CD14-positive monocyte (primary cell): ENCODE results near the gene MICALL2. TPM values are rescaled to one million over a fixed set of nuclear protein-coding genes. Genes with fewer than 3 reads are reported as not detected.

Source experiments
- DNase-seq, 3 donors: peaks; one replicate each; pipeline ENCODE4 v3.0.0-alpha.2; 2011 to 2022
- H2AFZ ChIP-seq: 2 replicates; pipeline ENCODE4 v1.6.0; 2012; ENCODE audit warnings: mild to moderate bottlenecking, low read depth, low read length, inconsistent platforms; ENCODE audit not compliant: insufficient read depth, poor library complexity, severe bottlenecking
- H3K27ac ChIP-seq, 2 donors: 1 replicate in 1 of 2; 2 replicates in 1 of 2; pipeline ENCODE4 v1.5.1; 2012 to 2013; ENCODE audit warnings: low read length in 2 of 2, control low read depth in 1 of 2, inconsistent platforms in 1 of 2, low read depth in 1 of 2, mild to moderate bottlenecking in 1 of 2
- H3K27me3 ChIP-seq, 2 donors: one replicate each; pipeline versions ENCODE4 v1.6.0 to v1.6.1; 2011 to 2013; ENCODE audit warnings: low read length in 2 of 2; ENCODE audit not compliant: control insufficient read depth in 2 of 2, insufficient read depth in 2 of 2
- H3K36me3 ChIP-seq, 2 donors: replicated peaks in 1 of 2; 1 replicate in 1 of 2; 2 replicates in 1 of 2; pipeline versions ENCODE4 v1.5.1 to v1.6.1; 2012 to 2013; ENCODE audit warnings: low read length in 2 of 2, control low read depth in 1 of 2, inconsistent platforms in 1 of 2, mild to moderate bottlenecking in 1 of 2; ENCODE audit not compliant: insufficient read depth in 2 of 2, control insufficient read depth in 1 of 2
- H3K4me1 ChIP-seq, 2 donors: 1 replicate in 1 of 2; 2 replicates in 1 of 2; pipeline versions ENCODE4 v1.5.1 to v1.6.1; 2012 to 2013; ENCODE audit warnings: low read length in 2 of 2, control low read depth in 1 of 2, inconsistent platforms in 1 of 2, mild to moderate bottlenecking in 1 of 2, moderate library complexity in 1 of 2; ENCODE audit not compliant: insufficient read depth in 2 of 2, control insufficient read depth in 1 of 2
- H3K4me2 ChIP-seq: replicated peaks from 2 replicates; pipeline ENCODE3; 2012; ENCODE audit warnings: low read length, moderate library complexity, mild to moderate bottlenecking; ENCODE audit not compliant: poor library complexity, severe bottlenecking; ENCODE audit errors: extremely low read depth
- H3K4me3 ChIP-seq, 3 experiments: fragments of 200-600 bp in 1 of 3; sonication (generic) in 1 of 3; replicated peaks in 1 of 3; 1 replicate in 2 of 3; 2 replicates in 1 of 3; pipeline ENCODE4 v1.5.1; 2011 to 2013; ENCODE audit warnings: low read length in 3 of 3, mild to moderate bottlenecking in 3 of 3, control low read depth in 2 of 3, low read depth in 2 of 3, inconsistent platforms in 1 of 3, moderate library complexity in 1 of 3
- H3K79me2 ChIP-seq: 2 replicates; pipeline ENCODE4 v1.6.0; 2012; ENCODE audit warnings: mild to moderate bottlenecking, control low read depth, inconsistent platforms, low read length, moderate library complexity; ENCODE audit not compliant: insufficient read depth
- H3K9ac ChIP-seq: 2 replicates; pipeline ENCODE4 v1.6.0; 2017; ENCODE audit warnings: low read length, mild to moderate bottlenecking; ENCODE audit not compliant: insufficient read depth, poor library complexity, severe bottlenecking
- H3K9me3 ChIP-seq, 2 donors: replicated peaks in 1 of 2; 1 replicate in 1 of 2; 2 replicates in 1 of 2; pipeline versions ENCODE4 v1.5.1 to v1.6.1; 2012 to 2013; ENCODE audit warnings: low read length in 2 of 2, control low read depth in 1 of 2; ENCODE audit not compliant: control insufficient read depth in 1 of 2, insufficient read depth in 1 of 2
- H4K20me1 ChIP-seq: 2 replicates; pipeline ENCODE4 v1.6.0; 2012; ENCODE audit warnings: mild to moderate bottlenecking, low read length, control low read depth, moderate library complexity; ENCODE audit not compliant: insufficient read depth
- H3K27ac Mint-ChIP-seq, 7 donors: one replicate each; pipeline ENCODE4 v1.8.0; 2020; ENCODE audit warnings: mild to moderate bottlenecking in 7 of 7, mixed read lengths in 7 of 7, moderate library complexity in 6 of 7, inconsistent platforms in 2 of 7
- H3K27me3 Mint-ChIP-seq, 3 donors: one replicate each; pipeline ENCODE4 v1.8.0; 2021 to 2022; ENCODE audit warnings: low read depth in 3 of 3, mild to moderate bottlenecking in 3 of 3, mixed read lengths in 3 of 3, moderate library complexity in 3 of 3, inconsistent platforms in 1 of 3
- H3K36me3 Mint-ChIP-seq, 2 donors: one replicate each; pipeline ENCODE4 v1.8.0; 2020; ENCODE audit warnings: mixed read lengths in 2 of 2, inconsistent platforms in 1 of 2, mild to moderate bottlenecking in 1 of 2
- H3K4me1 Mint-ChIP-seq: one replicate; pipeline ENCODE4 v1.8.0; 2020; ENCODE audit warnings: mild to moderate bottlenecking, mixed read lengths
- H3K4me3 Mint-ChIP-seq, 2 donors: one replicate each; pipeline ENCODE4 v1.8.0; 2020; ENCODE audit warnings: mild to moderate bottlenecking in 2 of 2, mixed read lengths in 2 of 2, moderate library complexity in 1 of 2
- H3K9me3 Mint-ChIP-seq, 7 donors: one replicate each; pipeline ENCODE4 v1.8.0; 2020 to 2022; ENCODE audit warnings: mixed read lengths in 7 of 7, mild to moderate bottlenecking in 6 of 7, moderate library complexity in 6 of 7, inconsistent platforms in 2 of 7
- WGBS: methylation state at CpG from one replicate; pipeline ENCODE4 v1.1.5; 2013; ENCODE audit warnings: missing lambda C conversion rate; ENCODE audit not compliant: insufficient coverage; 5-methylcytosine and 5-hydroxymethylcytosine counted together
- intact Hi-C, 2 donors: fragments of 100-400 bp; cut with micrococcal nuclease; formaldehyde crosslinking; loops; one replicate each; pipeline versions ENCODE4 v1.15.0 to v1.15.1; 2023
- polyA plus RNA-seq, 3 donors: library from polyadenylated mRNA; depleted of rRNA in 1 of 3; unstranded in 2 of 3; stranded (reverse) in 1 of 3; fragments of 300-500 nt in 2 of 3; fragments of >200 nt in 1 of 3; fragmentation: Illumina TruSeq in 2 of 3; gene quantifications; 1 replicate in 2 of 3; 2 replicates in 1 of 3; pipeline ENCODE4 v1.2.3, GENCODE V29; 2012 to 2021
- TF ChIP-seq, protein P1 (sequence below): fragments of 200-600 bp; IDR thresholded peaks from one replicate; pipeline ENCODE4 v1.8.0; 2022; ENCODE audit warnings: antibody characterized with exemption, mild to moderate bottlenecking

The MICALL2 gene
- polyA plus RNA-seq, 3 donors = 0.14 to 7.2 (median 0.72) TPM

GRCh38 chr7:1410992-1411391 lies 48.3 kb downstream of the MICALL2 start:
- Mint-ChIP-seq H3K27ac (no peak overlapping the region), H3K9me3 (peaks cover 0 to 5% (median 1%) of the 10 kb centered on the region in 7 donors), H3K36me3 (no peaks in the 10 kb centered on the region), H3K4me1 (peaks cover 5% of the 10 kb centered on the region), H3K27me3 (peaks cover 12 to 22% (median 19%) of the 10 kb centered on the region in 3 donors), H3K4me3 (no peak overlapping the region)
- Histone ChIP-seq H3K4me2 (no peak overlapping the region), H3K4me1 (peaks cover 7 to 11% of the 10 kb centered on the region in 2 donors), H2AFZ (no peak overlapping the region), H3K9me3 (no peaks in the 10 kb centered on the region), H3K27me3 (peaks cover 0 to 5% of the 10 kb centered on the region in 2 donors), H3K4me3 (no peak overlapping the region), H3K9ac (no peak overlapping the region), H3K27ac (no peak overlapping the region), H3K36me3 (no peaks in the 10 kb centered on the region), H4K20me1 (no peaks in the 10 kb centered on the region), H3K79me2 (no peaks in the 10 kb centered on the region)
- 81% methylated on average over 8 of the region's 12 CpGs for WGBS
- intact Hi-C loops = loop anchor here (5.0 to 10.0 kb wide), 2 partner anchors 46 to 186 kb away; partner anchors contain the start of gene MICALL2 (in 1 of the 2)
- TF ChIP-seq, protein P1, sequence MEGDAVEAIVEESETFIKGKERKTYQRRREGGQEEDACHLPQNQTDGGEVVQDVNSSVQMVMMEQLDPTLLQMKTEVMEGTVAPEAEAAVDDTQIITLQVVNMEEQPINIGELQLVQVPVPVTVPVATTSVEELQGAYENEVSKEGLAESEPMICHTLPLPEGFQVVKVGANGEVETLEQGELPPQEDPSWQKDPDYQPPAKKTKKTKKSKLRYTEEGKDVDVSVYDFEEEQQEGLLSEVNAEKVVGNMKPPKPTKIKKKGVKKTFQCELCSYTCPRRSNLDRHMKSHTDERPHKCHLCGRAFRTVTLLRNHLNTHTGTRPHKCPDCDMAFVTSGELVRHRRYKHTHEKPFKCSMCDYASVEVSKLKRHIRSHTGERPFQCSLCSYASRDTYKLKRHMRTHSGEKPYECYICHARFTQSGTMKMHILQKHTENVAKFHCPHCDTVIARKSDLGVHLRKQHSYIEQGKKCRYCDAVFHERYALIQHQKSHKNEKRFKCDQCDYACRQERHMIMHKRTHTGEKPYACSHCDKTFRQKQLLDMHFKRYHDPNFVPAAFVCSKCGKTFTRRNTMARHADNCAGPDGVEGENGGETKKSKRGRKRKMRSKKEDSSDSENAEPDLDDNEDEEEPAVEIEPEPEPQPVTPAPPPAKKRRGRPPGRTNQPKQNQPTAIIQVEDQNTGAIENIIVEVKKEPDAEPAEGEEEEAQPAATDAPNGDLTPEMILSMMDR = no peak
- DNase-seq = no peak

DNA sequence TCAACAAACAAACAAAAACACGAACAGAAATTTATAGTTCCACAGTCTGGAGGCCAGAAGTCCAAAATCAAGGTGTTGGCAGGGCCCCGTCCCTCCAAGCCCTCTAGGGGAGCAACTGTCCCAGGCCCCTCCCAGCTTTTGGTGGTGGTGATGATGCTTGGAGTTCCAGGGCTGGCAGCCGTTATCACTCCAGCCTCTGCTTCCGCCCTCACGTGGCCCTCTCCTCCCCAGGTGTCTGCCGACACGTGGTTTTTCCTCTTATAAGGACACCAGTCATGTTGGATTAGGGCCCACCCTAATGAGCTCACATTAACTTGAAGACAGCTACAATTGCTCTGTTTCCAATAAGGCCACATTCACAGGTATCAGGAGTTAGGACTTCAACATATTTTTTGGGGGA lies 49.7 kb downstream of the MICALL2 start:
- Histone ChIP-seq H2AFZ (no peak overlapping the region), H3K9me3 (no peaks in the 10 kb centered on the region), H4K20me1 (no peaks in the 10 kb centered on the region), H3K36me3 (no peaks in the 10 kb centered on the region), H3K27ac (no peak overlapping the region), H3K4me2 (no peak overlapping the region), H3K4me1 (peaks cover 7 to 11% of the 10 kb centered on the region in 2 donors), H3K79me2 (no peaks in the 10 kb centered on the region), H3K27me3 (peaks cover 0 to 8% of the 10 kb centered on the region in 2 donors), H3K4me3 (no peak overlapping the region), H3K9ac (no peak overlapping the region)
- peaks cover 5% of the 10 kb centered on the region for H3K4me1 Mint-ChIP-seq
- intact Hi-C loops = no loop called here
- 89% methylated on average over 5 of the region's 7 CpGs for WGBS
- TF ChIP-seq, protein P1 = no peak
- peaks cover 12 to 28% (median 28%) of the 10 kb centered on the region in 3 donors for H3K27me3 Mint-ChIP-seq
- DNase-seq = no peak
- no peak overlapping the region for H3K4me3 Mint-ChIP-seq
- H3K9me3 Mint-ChIP-seq = peaks cover 0 to 5% (median 0%) of the 10 kb centered on the region in 7 donors
- no peak overlapping the region for H3K27ac Mint-ChIP-seq
- no peaks in the 10 kb centered on the region for H3K36me3 Mint-ChIP-seq
